HepG2 (cell line): ENCODE measurements around the gene GOT1. TPM values are rescaled to one million over a fixed set of nuclear protein-coding genes. Genes with fewer than 3 reads are reported as not detected.

Source experiments
- ATAC-seq: fragments of 200-7000 bp; cut with Tn5 transposase; 3 replicates; pipeline ENCODE4 v1.9.1; 2020; ENCODE audit warnings: mild to moderate bottlenecking, moderate library complexity
- BruUV-seq: library from RNA; stranded (reverse); fragments of 400-500 nt; replicated peaks from 2 replicates; lab custom pipeline; 2021; lab: Mats Ljungman, UMichigan
- CTCF ChIA-PET: fragments of 300-600 bp; formaldehyde crosslinking; extraction: SDS; loops from one replicate; lab custom pipeline; 2021; ENCODE audit warnings: low total read pairs, inconsistent platforms, low intra/inter-chr PET ratio; lab: Yijun Ruan, JAX
- POLR2A ChIA-PET: fragments of 350-600 bp; sonication (Branson Sonifier 250); formaldehyde crosslinking; loops from one replicate; lab custom pipeline; 2020; ENCODE audit warnings: antibody characterized with exemption, inconsistent platforms; lab: Yijun Ruan, JAX
- DNase-seq: peaks from one replicate; pipeline ENCODE4 v3.0.0-alpha.2; 2015; ENCODE audit warnings: low spot score
- FAIRE-seq: peaks from 3 replicates; lab custom pipeline; 2011; peaks lifted over from hg19 to GRCh38; lab: Jason Lieb, UNC
- H2AFZ ChIP-seq: one replicate; pipeline ENCODE4 v1.6.1; 2011; ENCODE audit warnings: low read length, inconsistent platforms
- H3K27ac ChIP-seq: fragments of 300-600 bp; 3 replicates; pipeline ENCODE4 v1.8.0; 2011; ENCODE audit warnings: mixed run types, mild to moderate bottlenecking, mixed read lengths, low read length, inconsistent platforms; ENCODE audit not compliant: insufficient read depth; ENCODE audit errors: extremely low read length
- H3K27me3 ChIP-seq, 2 experiments: fragments of 200-600 bp in 1 of 2; 2 replicates in 1 of 2; 3 replicates in 1 of 2; pipeline versions ENCODE4 v1.6.0 to v1.8.0; 2011; ENCODE audit warnings: low read length in 2 of 2, mild to moderate bottlenecking in 2 of 2, moderate library complexity in 2 of 2, inconsistent platforms in 1 of 2; ENCODE audit not compliant: insufficient read depth in 2 of 2, control insufficient read depth in 1 of 2
- H3K36me3 ChIP-seq, 2 experiments: fragments of 200-600 bp in 1 of 2; replicated peaks in 1 of 2; 2 replicates in 1 of 2; 3 replicates in 1 of 2; pipeline versions ENCODE4 v1.5.1 to v1.8.0; 2011; ENCODE audit warnings: low read length in 2 of 2, inconsistent platforms in 1 of 2; ENCODE audit not compliant: insufficient read depth in 2 of 2, control insufficient read depth in 1 of 2
- H3K4me1 ChIP-seq: 2 replicates; pipeline ENCODE4 v1.5.1; 2012; ENCODE audit warnings: low read length, inconsistent platforms; ENCODE audit not compliant: insufficient read depth
- H3K4me2 ChIP-seq: 2 replicates; pipeline ENCODE4 v1.6.0; 2011; ENCODE audit warnings: low read depth, low read length, inconsistent platforms
- H3K4me3 ChIP-seq, 3 experiments: fragments of 200-600 bp in 1 of 3; sonication (generic), shearing (Covaris generic) in 1 of 3; replicated peaks in 1 of 3; 2 replicates each; pipeline ENCODE4 v1.5.1; 2011 to 2016; ENCODE audit warnings: low read length in 3 of 3, inconsistent platforms in 2 of 3, low read depth in 2 of 3, mild to moderate bottlenecking in 2 of 3, control low read depth in 1 of 3, mixed read lengths in 1 of 3; ENCODE audit not compliant: insufficient read depth in 1 of 3
- H3K79me2 ChIP-seq: one replicate; pipeline ENCODE4 v1.6.1; 2011; ENCODE audit warnings: low read length, inconsistent platforms; ENCODE audit not compliant: insufficient read depth
- H3K9ac ChIP-seq: 2 replicates; pipeline ENCODE4 v1.6.0; 2011; ENCODE audit warnings: mild to moderate bottlenecking, low read depth, low read length, inconsistent platforms; ENCODE audit not compliant: insufficient read depth
- H3K9me3 ChIP-seq: 2 replicates; pipeline ENCODE4 v1.5.1; 2012; ENCODE audit warnings: mild to moderate bottlenecking, low read length
- H4K20me1 ChIP-seq: 2 replicates; pipeline ENCODE4 v1.6.0; 2011; ENCODE audit warnings: inconsistent platforms, mild to moderate bottlenecking, low read length, moderate library complexity; ENCODE audit not compliant: insufficient read depth
- ZC3H13 ChIP-seq: sonication (generic); formaldehyde crosslinking; IDR thresholded peaks from 2 replicates; pipeline ENCODE4 v1.8.1; 2023; ENCODE audit warnings: mild to moderate bottlenecking, missing genetic modification reagents, moderate library complexity
- ZNF883 ChIP-seq: sonication (generic); formaldehyde crosslinking; IDR thresholded peaks from 2 replicates; pipeline ENCODE4 v1.5.1; 2020; ENCODE audit warnings: mild to moderate bottlenecking, missing genetic modification reagents; ENCODE audit errors: not compliant biosample characterization
- WGBS: methylation state at CpG from one replicate; pipeline ENCODE4 v1.1.6; 2017; ENCODE audit warnings: low lambda C conversion rate; 5-methylcytosine and 5-hydroxymethylcytosine counted together
- in situ Hi-C: cut with HindIII; loops from 2 replicates; pipeline ENCODE4 v1.10.0; 2017; ENCODE audit warnings: low pct_unique_long_range_greater_than_20kb; ENCODE audit not compliant: extremely low pct_ligation_motif_present
- intact Hi-C: fragments of 100-400 bp; cut with micrococcal nuclease; formaldehyde crosslinking; loops from one replicate; pipeline ENCODE4 v1.10.0; 2022; ENCODE audit not compliant: unreplicated experiment
- polyA plus RNA-seq, 8 experiments: library from polyadenylated mRNA; depleted of rRNA in 3 of 8; stranded (reverse) in 7 of 8; unstranded in 1 of 8; fragments of >200 nt; fragmentation: Illumina TruSeq in 4 of 8; extraction: Trizol in 4 of 8; gene quantifications; 2 replicates each; pipeline versions ENCODE4 v1.2.1 to v1.2.3, GENCODE V29; 2011 to 2016; ENCODE audit warnings: low read depth in 4 of 8, missing spikeins in 1 of 8, mixed read lengths in 1 of 8; ENCODE audit not compliant: insufficient read depth in 1 of 8
- total RNA-seq, 5 experiments: library from RNA; depleted of rRNA; stranded (reverse); fragments of >200 nt; fragmentation: Illumina TruSeq; extraction: Trizol; gene quantifications; 2 replicates each; pipeline ENCODE4 v1.2.3, GENCODE V29; 2016; ENCODE audit warnings: low read depth in 1 of 5
- TF ChIP-seq, protein P1 (sequence below): IDR thresholded peaks from 2 replicates; pipeline ENCODE4 v1.6.1; 2012; ENCODE audit warnings: low read depth, low read length, improper control_type of control experiment
- TF ChIP-seq, protein P2 (sequence below), 2 experiments: sonication (generic) in 1 of 2; formaldehyde crosslinking in 1 of 2; IDR thresholded peaks; 2 replicates each; pipeline versions ENCODE4 v1.6.1 to v1.9.0; 2014 to 2022; ENCODE audit warnings: antibody characterized with exemption in 1 of 2, borderline replicate concordance in 1 of 2, inconsistent platforms in 1 of 2, low read depth in 1 of 2, missing genetic modification reagents in 1 of 2
- TF ChIP-seq, protein P3 (sequence below): sonication (generic); formaldehyde crosslinking; IDR thresholded peaks from 2 replicates; pipeline ENCODE4 v1.8.0; 2022; ENCODE audit warnings: mild to moderate bottlenecking, missing genetic modification reagents, moderate library complexity
- TF ChIP-seq, protein P4 (sequence below): sonication (generic); formaldehyde crosslinking; IDR thresholded peaks from 2 replicates; pipeline ENCODE4 v1.4.0; 2020; ENCODE audit warnings: missing genetic modification reagents, mild to moderate bottlenecking, borderline replicate concordance
- TF ChIP-seq, protein P5 (sequence below): sonication (generic); formaldehyde crosslinking; IDR thresholded peaks from 2 replicates; pipeline ENCODE4 v1.4.0; 2020; ENCODE audit warnings: missing genetic modification reagents

The GOT1 gene
- total and polyA plus RNA-seq, 2 of the 13 experiments (the other 11 are each of a cell fraction or from before 2014, with no cell fraction given): 81.2 to 102 TPM

DNA sequence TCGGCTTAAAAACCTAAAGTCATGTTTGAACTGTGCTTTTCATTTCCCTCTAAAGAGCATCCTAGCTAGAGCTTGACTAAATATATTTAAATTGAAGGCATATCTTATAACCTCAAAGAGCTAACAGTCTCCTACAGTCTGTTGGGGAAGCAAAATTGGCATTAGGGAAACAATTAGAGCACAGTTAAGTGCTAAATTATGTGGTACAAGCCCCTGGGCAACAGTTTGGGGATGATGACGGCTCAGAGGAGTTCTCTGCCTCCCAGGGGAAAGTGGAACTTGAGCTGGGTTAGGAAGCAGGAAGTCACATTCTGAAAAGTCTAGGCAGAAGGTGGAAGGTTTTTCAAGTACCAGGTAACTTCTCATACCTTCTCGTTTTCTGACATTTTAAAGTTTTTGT is 18.6 kb upstream of the GOT1 start:
- H3K9me3 ChIP-seq: no peaks in the 10 kb centered on the region
- no TSS peak for BruUV-seq
- no peak overlapping the region for H3K27ac ChIP-seq
- DNase-seq (no peak), FAIRE-seq (no peak), ATAC-seq (no peak)
- ChIA-PET POLR2A (no interaction called here), CTCF (no interaction called here)
- 13% methylated on average over 3 of the region's 3 CpGs for WGBS
- no peaks in the 10 kb centered on the region for H3K36me3 ChIP-seq
- no peaks in the 10 kb centered on the region for H3K79me2 ChIP-seq
- peaks cover 33% of the 10 kb centered on the region for H3K4me1 ChIP-seq
- no peak for TF ChIP-seq ZNF883 (CRISPR knock-in tag)
- TF ChIP-seq ZC3H13 (CRISPR knock-in tag): no peak
- TF ChIP-seq, protein P1, sequence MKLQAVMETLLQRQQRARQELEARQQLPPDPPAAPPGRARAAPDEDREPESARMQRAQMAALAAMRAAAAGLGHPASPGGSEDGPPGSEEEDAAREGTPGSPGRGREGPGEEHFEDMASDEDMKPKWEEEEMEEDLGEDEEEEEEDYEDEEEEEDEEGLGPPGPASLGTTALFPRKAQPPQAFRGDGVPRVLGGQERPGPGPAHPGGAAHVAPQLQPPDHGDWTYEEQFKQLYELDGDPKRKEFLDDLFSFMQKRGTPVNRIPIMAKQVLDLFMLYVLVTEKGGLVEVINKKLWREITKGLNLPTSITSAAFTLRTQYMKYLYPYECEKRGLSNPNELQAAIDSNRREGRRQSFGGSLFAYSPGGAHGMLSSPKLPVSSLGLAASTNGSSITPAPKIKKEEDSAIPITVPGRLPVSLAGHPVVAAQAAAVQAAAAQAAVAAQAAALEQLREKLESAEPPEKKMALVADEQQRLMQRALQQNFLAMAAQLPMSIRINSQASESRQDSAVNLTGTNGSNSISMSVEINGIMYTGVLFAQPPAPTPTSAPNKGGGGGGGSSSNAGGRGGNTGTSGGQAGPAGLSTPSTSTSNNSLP: no peak
- TF ChIP-seq, protein P2, sequence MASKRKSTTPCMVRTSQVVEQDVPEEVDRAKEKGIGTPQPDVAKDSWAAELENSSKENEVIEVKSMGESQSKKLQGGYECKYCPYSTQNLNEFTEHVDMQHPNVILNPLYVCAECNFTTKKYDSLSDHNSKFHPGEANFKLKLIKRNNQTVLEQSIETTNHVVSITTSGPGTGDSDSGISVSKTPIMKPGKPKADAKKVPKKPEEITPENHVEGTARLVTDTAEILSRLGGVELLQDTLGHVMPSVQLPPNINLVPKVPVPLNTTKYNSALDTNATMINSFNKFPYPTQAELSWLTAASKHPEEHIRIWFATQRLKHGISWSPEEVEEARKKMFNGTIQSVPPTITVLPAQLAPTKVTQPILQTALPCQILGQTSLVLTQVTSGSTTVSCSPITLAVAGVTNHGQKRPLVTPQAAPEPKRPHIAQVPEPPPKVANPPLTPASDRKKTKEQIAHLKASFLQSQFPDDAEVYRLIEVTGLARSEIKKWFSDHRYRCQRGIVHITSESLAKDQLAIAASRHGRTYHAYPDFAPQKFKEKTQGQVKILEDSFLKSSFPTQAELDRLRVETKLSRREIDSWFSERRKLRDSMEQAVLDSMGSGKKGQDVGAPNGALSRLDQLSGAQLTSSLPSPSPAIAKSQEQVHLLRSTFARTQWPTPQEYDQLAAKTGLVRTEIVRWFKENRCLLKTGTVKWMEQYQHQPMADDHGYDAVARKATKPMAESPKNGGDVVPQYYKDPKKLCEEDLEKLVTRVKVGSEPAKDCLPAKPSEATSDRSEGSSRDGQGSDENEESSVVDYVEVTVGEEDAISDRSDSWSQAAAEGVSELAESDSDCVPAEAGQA (IDR thresholded peaks at IDR 0.05; ENCODE audit: low read depth): no peak
- TF ChIP-seq, protein P2 (CRISPR knock-in tag; IDR thresholded peaks at IDR 0.05; ENCODE audit: borderline replicate concordance): no peak
- TF ChIP-seq, protein P3, sequence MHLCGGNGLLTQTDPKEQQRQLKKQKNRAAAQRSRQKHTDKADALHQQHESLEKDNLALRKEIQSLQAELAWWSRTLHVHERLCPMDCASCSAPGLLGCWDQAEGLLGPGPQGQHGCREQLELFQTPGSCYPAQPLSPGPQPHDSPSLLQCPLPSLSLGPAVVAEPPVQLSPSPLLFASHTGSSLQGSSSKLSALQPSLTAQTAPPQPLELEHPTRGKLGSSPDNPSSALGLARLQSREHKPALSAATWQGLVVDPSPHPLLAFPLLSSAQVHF (CRISPR knock-in tag): no peak
- TF ChIP-seq, protein P4, sequence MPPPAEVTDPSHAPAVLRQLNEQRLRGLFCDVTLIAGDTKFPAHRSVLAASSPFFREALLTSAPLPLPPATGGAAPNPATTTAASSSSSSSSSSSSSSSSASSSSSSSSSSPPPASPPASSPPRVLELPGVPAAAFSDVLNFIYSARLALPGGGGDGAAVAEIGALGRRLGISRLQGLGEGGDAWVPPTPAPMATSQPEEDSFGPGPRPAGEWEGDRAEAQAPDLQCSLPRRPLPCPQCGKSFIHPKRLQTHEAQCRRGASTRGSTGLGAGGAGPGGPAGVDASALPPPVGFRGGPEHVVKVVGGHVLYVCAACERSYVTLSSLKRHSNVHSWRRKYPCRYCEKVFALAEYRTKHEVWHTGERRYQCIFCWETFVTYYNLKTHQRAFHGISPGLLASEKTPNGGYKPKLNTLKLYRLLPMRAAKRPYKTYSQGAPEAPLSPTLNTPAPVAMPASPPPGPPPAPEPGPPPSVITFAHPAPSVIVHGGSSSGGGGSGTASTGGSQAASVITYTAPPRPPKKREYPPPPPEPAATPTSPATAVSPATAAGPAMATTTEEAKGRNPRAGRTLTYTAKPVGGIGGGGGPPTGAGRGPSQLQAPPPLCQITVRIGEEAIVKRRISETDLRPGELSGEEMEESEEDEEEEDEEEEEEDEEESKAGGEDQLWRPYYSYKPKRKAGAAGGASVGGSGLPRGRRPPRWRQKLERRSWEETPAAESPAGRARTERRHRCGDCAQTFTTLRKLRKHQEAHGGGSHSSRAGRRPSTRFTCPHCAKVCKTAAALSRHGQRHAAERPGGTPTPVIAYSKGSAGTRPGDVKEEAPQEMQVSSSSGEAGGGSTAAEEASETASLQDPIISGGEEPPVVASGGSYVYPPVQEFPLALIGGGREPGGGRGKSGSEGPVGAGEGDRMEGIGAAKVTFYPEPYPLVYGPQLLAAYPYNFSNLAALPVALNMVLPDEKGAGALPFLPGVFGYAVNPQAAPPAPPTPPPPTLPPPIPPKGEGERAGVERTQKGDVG: no peak
- TF ChIP-seq, protein P5, sequence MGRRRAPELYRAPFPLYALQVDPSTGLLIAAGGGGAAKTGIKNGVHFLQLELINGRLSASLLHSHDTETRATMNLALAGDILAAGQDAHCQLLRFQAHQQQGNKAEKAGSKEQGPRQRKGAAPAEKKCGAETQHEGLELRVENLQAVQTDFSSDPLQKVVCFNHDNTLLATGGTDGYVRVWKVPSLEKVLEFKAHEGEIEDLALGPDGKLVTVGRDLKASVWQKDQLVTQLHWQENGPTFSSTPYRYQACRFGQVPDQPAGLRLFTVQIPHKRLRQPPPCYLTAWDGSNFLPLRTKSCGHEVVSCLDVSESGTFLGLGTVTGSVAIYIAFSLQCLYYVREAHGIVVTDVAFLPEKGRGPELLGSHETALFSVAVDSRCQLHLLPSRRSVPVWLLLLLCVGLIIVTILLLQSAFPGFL: no peak
- no peak overlapping the region for H3K4me3 ChIP-seq
- in situ Hi-C loops (no loop called here), intact Hi-C loops (no loop called here)
- no peak overlapping the region for H3K4me2 ChIP-seq
- H3K9ac ChIP-seq: no peak overlapping the region
- H4K20me1 ChIP-seq: no peaks in the 10 kb centered on the region
- H2AFZ ChIP-seq: no peak overlapping the region
- peaks cover 3 to 35% of the 10 kb centered on the region in 2 experiments for H3K27me3 ChIP-seq
